Mesothelial cell of epicardium (in vitro differentiated cells): ENCODE results near the gene LIPM. TPM values are rescaled to one million over a fixed set of nuclear protein-coding genes. Genes with fewer than 3 reads are reported as not detected.

Experiments used
- DNase-seq, 2 experiments: peaks; one replicate each; pipeline ENCODE4 v3.0.0; 2021; ENCODE audit warnings: low spot score in 2 of 2; ENCODE audit not compliant: unreplicated experiment in 2 of 2
- H3K27ac Mint-ChIP-seq: 2 replicates; pipeline ENCODE4 v1.8.0; 2021; ENCODE audit warnings: mixed read lengths
- H3K27me3 Mint-ChIP-seq: 2 replicates; pipeline ENCODE4 v1.8.0; 2021; ENCODE audit warnings: low read depth, mixed read lengths
- H3K36me3 Mint-ChIP-seq: 2 replicates; pipeline ENCODE4 v1.8.0; 2021; ENCODE audit warnings: mixed read lengths
- H3K4me1 Mint-ChIP-seq: 2 replicates; pipeline ENCODE4 v1.8.0; 2021; ENCODE audit warnings: mixed read lengths
- H3K4me3 Mint-ChIP-seq: 2 replicates; pipeline ENCODE4 v1.8.0; 2021; ENCODE audit warnings: mild to moderate bottlenecking, moderate library complexity, mixed read lengths
- H3K9me3 Mint-ChIP-seq: 2 replicates; pipeline ENCODE4 v1.8.0; 2021; ENCODE audit warnings: mixed read lengths
- total RNA-seq: library from RNA; stranded (reverse); gene quantifications from 3 replicates; pipeline ENCODE4 v1.2.1, GENCODE V29; 2021
- TF ChIP-seq, protein P1 (sequence below): fragments of 200-600 bp; sonication (generic); IDR thresholded peaks from one replicate; pipeline ENCODE4 v1.5.0; 2021; ENCODE audit warnings: antibody characterized with exemption; ENCODE audit not compliant: unreplicated experiment

LIPM gene
- total RNA-seq, 1 donor from 2014 or later = not detected

DNA sequence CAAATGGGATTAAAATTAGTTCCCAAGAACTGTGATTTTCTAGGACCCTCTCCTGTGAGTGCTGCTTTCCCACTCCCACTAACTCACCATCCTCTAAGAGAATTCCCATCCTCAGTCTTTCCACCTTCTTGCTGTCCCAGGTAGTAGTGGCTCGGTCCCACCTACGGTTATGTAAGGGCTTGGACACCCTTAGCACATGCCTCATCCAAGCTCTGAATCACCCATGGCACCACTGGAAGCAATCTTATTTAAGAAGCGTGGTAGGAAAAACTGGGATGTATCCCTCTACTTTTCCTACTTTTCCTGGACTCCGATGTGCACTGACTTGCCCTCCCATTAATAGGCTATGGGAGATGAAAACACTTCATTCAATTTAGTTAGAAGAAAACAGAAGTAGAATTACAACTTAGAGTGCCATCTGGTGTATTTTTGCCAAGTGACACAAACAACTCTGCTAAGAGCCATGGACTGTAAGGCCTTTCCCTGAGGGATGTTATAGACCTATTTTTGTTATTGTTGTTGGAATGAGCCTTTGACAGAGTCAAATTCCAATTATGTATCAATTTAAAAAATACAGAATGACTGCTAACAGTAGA is 62.8 kb downstream of the LIPM start:
- H3K9me3 Mint-ChIP-seq = no peaks in the 10 kb centered on the region

DNA sequence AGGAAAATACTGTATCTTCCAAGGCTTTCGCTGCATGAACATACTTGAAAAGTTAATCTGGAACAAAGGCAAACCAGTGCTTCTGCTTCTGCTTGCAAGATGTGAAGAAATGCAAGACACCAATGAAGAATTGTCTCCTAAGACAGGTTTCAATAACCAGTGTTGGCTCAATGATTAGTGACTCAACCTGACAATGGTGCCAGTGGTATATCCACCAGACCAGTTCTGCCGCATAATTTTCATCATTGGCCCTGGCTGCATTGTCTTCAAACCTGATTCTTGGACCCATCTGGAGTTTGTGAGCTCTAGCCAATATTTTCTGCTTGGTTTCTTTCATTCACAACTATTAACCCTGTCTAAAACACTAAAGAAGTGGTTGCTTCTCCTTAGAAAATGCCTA is 63.9 kb downstream of the LIPM start:
- TF ChIP-seq, protein P1, sequence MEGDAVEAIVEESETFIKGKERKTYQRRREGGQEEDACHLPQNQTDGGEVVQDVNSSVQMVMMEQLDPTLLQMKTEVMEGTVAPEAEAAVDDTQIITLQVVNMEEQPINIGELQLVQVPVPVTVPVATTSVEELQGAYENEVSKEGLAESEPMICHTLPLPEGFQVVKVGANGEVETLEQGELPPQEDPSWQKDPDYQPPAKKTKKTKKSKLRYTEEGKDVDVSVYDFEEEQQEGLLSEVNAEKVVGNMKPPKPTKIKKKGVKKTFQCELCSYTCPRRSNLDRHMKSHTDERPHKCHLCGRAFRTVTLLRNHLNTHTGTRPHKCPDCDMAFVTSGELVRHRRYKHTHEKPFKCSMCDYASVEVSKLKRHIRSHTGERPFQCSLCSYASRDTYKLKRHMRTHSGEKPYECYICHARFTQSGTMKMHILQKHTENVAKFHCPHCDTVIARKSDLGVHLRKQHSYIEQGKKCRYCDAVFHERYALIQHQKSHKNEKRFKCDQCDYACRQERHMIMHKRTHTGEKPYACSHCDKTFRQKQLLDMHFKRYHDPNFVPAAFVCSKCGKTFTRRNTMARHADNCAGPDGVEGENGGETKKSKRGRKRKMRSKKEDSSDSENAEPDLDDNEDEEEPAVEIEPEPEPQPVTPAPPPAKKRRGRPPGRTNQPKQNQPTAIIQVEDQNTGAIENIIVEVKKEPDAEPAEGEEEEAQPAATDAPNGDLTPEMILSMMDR = no peak
- no peaks in the 10 kb centered on the region for H3K36me3 Mint-ChIP-seq
- peaks cover 20% of the 10 kb centered on the region for H3K27me3 Mint-ChIP-seq
- H3K4me1 Mint-ChIP-seq = peaks cover 6% of the 10 kb centered on the region
- no peak for DNase-seq
- H3K4me3 Mint-ChIP-seq = no peak overlapping the region
- no peak overlapping the region for H3K27ac Mint-ChIP-seq
- peaks cover 2% of the 10 kb centered on the region for H3K9me3 Mint-ChIP-seq

More for the DNA sequence above, 62.8 kb downstream of the LIPM start:
- no peak for DNase-seq
- H3K27ac Mint-ChIP-seq = no peak overlapping the region
- no peak overlapping the region for H3K4me3 Mint-ChIP-seq
- TF ChIP-seq, protein P1 = no peak
- H3K4me1 Mint-ChIP-seq = peaks cover 6% of the 10 kb centered on the region
- peaks cover 20% of the 10 kb centered on the region for H3K27me3 Mint-ChIP-seq
- H3K36me3 Mint-ChIP-seq = no peaks in the 10 kb centered on the region

DNA sequence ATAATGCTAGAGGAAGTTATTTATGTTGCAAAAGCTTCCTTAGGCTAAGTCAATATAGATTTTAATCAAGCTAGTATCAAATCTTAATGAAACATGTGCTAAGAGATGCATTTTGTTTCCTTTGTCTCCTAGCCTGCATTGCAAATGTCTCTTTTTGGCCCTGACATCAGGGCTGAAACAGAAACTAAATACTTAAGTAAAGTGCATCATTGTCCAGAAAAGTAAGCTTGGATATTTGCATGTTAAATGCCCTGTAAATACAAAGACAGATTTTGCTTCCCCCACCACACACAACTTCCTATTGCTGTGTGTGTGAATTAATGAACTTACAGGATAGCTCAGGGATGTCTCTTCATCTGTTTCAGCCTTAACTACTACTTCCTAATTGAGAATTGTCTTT is 67.6 kb downstream of the LIPM start:
- Mint-ChIP-seq H3K4me1 (peaks cover 6% of the 10 kb centered on the region), H3K4me3 (no peak overlapping the region), H3K27me3 (peaks cover 7% of the 10 kb centered on the region), H3K36me3 (no peaks in the 10 kb centered on the region), H3K27ac (no peak overlapping the region), H3K9me3 (peaks cover 5% of the 10 kb centered on the region)
- TF ChIP-seq, protein P1 = no peak
- no peak for DNase-seq

Other genes starting within 250 kb of the LIPM start
- gene RNLS, start 219.4 kb upstream of the LIPM start, total RNA-seq = 6.3 to 9.4 TPM (median 6.8 TPM) in 3 replicates
- 0.18 to 0.47 TPM (median 0.22 TPM) in 3 replicates for gene LIPJ, start 216.0 kb upstream of the LIPM start, total RNA-seq
- not detected in 3 replicates for gene LIPF, start 138.3 kb upstream of the LIPM start, total RNA-seq
- gene LIPK, start 96.5 kb upstream of the LIPM start, total RNA-seq = not detected in 3 replicates
- not detected in 3 replicates for gene LIPN, start 42.7 kb upstream of the LIPM start, total RNA-seq
- 0.63 to 0.91 TPM (median 0.72 TPM) in 3 replicates for gene ANKRD22, start 49.1 kb downstream of the LIPM start, total RNA-seq
- gene STAMBPL1, start 77.5 kb downstream of the LIPM start, total RNA-seq = 2.8 to 3.8 TPM (median 3.6 TPM) in 3 replicates
- 126 to 133 TPM (median 126 TPM) in 3 replicates for gene ACTA2, start 150.0 kb downstream of the LIPM start, total RNA-seq
- 6.1 to 6.8 TPM (median 6.3 TPM) in 3 replicates for gene FAS, start 188.1 kb downstream of the LIPM start, total RNA-seq